Mucosa of descending colon (tissue), 3 donors: ENCODE results near the gene CTSS. TPM values are rescaled to one million over a fixed set of nuclear protein-coding genes. Genes with fewer than 3 reads are reported as not detected.

Experiments
- ATAC-seq: fragments of 200-7000 bp; cut with Tn5 transposase; one replicate; pipeline ENCODE4 v1.9.1; 2020; ENCODE audit warnings: mild to moderate bottlenecking, moderate library complexity
- DNase-seq, 3 donors: peaks; one replicate each; pipeline ENCODE4 v3.0.0-alpha.2; 2020
- H3K36me3 ChIP-seq: fragments of 200-600 bp; one replicate; pipeline ENCODE4 v1.8.0; 2021; ENCODE audit warnings: low read depth, mild to moderate bottlenecking
- H3K4me1 ChIP-seq: fragments of 200-600 bp; one replicate; pipeline ENCODE4 v1.8.0; 2021; ENCODE audit warnings: low read depth, mild to moderate bottlenecking
- H3K4me3 ChIP-seq: fragments of 200-600 bp; one replicate; pipeline ENCODE4 v1.8.0; 2021; ENCODE audit warnings: mild to moderate bottlenecking
- H3K9me3 ChIP-seq: fragments of 200-600 bp; one replicate; pipeline ENCODE4 v1.8.0; 2021; ENCODE audit warnings: mild to moderate bottlenecking
- intact Hi-C, 2 donors: fragments of 100-400 bp; cut with DNase I in 1 of 2; cut with micrococcal nuclease in 1 of 2; formaldehyde crosslinking; loops; one replicate each; pipeline versions ENCODE4 v1.11.0 to v1.11.1; 2022; cut with DNase I, micrococcal nuclease
- total RNA-seq, 3 donors: library from RNA; stranded (reverse); fragmentation: NEBNext Ultra II Directional in 2 of 3; extraction: Animal tissue kit (Norgen Biotek cat#: 25700) in 2 of 3; gene quantifications; one replicate each; pipeline versions ENCODE4 v1.2.1 to v1.2.4, GENCODE V29; 2021 to 2023
- TF ChIP-seq, protein P1 (sequence below): fragments of 200-600 bp; IDR thresholded peaks from one replicate; pipeline ENCODE4 v1.8.0; 2022; ENCODE audit warnings: antibody characterized with exemption, mild to moderate bottlenecking
- donor health status: DM: no; HTN: no; CAD: no; lungs with moderate emphysema.
- donor health status: DM: no; HTN: no; CAD: no.
- donor health status: DM: no; HTN: yes; CAD: no.

Gene CTSS
- total RNA-seq, 3 donors from 2014 or later = 290 to 577 (median 544) TPM

DNA sequence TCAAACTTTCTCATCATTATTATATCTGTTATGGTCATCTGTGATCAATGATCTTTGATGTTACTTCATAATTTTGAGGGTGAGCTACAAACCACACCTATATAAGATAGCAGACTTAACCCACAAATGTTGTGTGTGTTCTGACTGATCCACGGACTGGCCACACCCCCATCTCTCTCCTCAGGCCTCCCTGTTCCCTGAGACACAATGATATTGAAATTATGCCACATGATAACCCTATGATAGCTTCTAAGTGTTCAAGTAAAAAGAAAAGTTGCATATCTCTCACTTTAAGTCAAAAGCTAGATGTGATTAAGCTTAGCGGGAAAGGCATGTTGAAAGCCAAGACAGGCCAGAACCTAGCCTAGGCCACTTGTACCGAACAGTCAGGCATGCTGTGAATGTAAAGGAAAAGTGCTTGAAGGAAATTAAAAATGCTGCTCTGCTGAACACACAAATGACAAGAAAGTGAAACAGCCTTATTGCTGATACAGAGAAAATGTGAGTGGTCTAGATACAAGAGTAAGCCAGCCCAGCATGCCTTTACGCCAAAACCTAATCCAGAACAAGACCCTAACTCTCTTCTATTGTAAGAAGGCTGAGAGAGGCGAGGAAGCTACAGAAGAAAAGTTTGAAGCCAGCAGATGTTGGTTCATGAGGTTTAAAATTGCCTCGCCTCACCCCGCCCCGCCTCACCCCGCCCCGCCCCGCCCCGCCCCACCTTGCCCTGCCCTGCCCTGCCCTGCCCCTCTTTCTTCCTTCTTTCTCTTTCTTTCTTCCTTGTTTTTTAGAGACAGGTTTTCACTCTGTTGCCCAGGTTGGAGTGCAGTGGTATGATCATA lies 16.5 kb downstream of the CTSS start:
- Histone ChIP-seq H3K4me3 (no peak overlapping the region), H3K4me1 (peaks cover 24% of the 10 kb centered on the region), H3K36me3 (peaks cover 6% of the 10 kb centered on the region), H3K9me3 (no peaks in the 10 kb centered on the region)
- ATAC-seq (peak; percentile 70), DNase-seq (no peak)
- intact Hi-C loops = no loop called here
- TF ChIP-seq, protein P1, sequence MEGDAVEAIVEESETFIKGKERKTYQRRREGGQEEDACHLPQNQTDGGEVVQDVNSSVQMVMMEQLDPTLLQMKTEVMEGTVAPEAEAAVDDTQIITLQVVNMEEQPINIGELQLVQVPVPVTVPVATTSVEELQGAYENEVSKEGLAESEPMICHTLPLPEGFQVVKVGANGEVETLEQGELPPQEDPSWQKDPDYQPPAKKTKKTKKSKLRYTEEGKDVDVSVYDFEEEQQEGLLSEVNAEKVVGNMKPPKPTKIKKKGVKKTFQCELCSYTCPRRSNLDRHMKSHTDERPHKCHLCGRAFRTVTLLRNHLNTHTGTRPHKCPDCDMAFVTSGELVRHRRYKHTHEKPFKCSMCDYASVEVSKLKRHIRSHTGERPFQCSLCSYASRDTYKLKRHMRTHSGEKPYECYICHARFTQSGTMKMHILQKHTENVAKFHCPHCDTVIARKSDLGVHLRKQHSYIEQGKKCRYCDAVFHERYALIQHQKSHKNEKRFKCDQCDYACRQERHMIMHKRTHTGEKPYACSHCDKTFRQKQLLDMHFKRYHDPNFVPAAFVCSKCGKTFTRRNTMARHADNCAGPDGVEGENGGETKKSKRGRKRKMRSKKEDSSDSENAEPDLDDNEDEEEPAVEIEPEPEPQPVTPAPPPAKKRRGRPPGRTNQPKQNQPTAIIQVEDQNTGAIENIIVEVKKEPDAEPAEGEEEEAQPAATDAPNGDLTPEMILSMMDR = no peak

DNA sequence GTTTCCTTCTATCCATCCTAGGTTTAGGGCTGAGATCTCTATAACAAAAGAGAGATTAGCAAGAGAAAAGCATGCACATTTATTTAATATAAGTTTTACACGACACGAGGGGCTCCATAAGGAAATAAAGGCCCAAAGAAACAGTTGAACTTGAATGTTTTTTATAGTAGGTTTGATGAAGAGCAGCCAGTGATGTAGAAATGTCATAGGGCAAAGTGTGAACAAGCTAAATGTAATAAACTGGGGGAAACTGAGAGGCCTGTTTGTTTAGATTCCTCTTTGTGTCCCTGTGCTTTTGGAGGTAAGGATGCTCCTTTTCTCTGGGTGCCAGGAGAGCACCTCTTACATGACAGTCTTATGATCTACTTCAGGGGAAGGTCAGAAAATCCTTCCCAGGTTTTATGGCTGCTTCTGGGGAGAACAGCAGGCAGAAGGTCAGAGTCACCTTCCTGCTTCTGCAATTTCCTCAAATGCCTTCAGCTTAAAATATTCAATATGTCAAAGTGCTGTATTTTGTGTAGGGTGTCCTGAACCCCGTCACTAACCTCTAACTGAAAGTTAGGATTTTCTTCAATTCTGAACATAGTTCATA lies 35.4 kb downstream of the CTSS start:
- no peaks in the 10 kb centered on the region for H3K9me3 ChIP-seq
- DNase-seq (no peak), ATAC-seq (peak; percentile 63)
- H3K4me1 ChIP-seq = no peaks in the 10 kb centered on the region
- intact Hi-C loops = no loop called here
- H3K4me3 ChIP-seq = no peak overlapping the region
- TF ChIP-seq, protein P1 = no peak
- no peaks in the 10 kb centered on the region for H3K36me3 ChIP-seq

DNA sequence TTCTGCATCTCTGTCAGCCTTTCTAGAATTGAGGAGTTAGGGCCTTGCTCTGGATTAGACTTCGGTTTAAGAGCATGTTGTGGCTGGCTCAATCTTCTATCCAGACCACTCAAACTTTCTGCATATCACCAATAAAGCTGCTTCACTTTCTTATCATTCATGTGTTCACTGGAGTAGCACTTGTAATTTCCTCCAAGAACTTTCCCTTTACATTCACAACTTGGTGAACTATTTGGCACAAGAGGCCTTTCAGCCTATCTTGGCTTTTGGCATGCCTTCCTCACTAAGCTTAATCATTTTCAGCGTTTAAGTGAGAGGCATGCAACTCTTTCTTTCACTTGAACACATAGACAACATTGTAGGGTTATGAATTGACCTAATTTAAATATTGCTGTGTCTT lies 41.2 kb downstream of the CTSS start:
- Histone ChIP-seq H3K4me1 (no peaks in the 10 kb centered on the region), H3K9me3 (no peaks in the 10 kb centered on the region), H3K4me3 (no peak overlapping the region), H3K36me3 (no peaks in the 10 kb centered on the region)
- ATAC-seq (no peak), DNase-seq (no peak)
- intact Hi-C loops = no loop called here
- TF ChIP-seq, protein P1 = no peak

DNA sequence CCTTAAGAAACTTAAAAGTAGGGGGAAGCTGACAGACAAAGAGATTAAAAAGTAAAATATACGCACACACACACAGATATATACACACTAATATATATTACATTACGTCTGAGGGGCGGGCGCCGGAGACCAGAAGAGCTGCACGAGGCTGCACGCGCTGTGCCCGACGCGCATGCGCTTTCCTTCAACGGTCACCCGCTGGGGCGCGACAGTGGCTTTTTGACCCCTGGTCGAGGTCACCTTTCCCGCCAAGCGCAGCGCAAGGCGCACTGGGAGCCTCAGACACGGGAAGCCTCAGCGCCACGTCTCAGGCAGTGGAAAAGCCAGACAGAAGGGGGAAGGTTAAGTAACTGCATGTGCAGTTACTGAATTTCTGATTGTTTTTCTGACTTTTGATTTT lies 44.9 kb downstream of the CTSS start, which contains the start of gene HORMAD1:
TSS of gene HORMAD1 (minus strand) at position 193 of the 400 bp plus-strand sequence. CDS start 1,390 bp downstream, outside the sequence.
- TF ChIP-seq, protein P1 = no peak
- intact Hi-C loops = no loop called here
- Histone ChIP-seq H3K36me3 (no peaks in the 10 kb centered on the region), H3K9me3 (no peaks in the 10 kb centered on the region), H3K4me1 (no peaks in the 10 kb centered on the region), H3K4me3 (no peak within 1 kb of the TSS)
- DNase-seq (no peak), ATAC-seq (no peak)

DNA sequence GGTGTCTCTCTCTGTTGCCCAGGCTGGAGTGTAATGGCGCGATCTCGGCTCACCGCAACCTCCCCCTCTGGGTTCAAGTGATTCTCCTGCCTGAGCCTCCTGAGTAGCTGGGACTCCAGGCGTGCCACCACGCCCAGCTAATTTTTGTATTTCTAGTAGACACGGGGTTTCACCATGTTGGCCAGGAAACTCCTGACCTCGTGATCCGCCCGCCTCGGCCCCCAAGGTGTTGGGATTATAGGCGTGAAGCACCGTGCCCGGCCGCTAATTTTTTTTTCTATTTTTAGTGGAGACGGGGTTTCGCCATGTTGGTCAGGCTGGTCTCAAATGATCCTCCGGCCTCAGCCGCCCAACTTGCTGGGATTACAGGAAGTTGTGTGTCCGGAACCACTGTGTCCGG lies 45.5 kb downstream of the CTSS start:
- TF ChIP-seq, protein P1 = no peak
- intact Hi-C loops = no loop called here
- no peaks in the 10 kb centered on the region for H3K36me3 ChIP-seq
- ATAC-seq = no peak
- DNase-seq = no peak
- no peaks in the 10 kb centered on the region for H3K4me1 ChIP-seq
- H3K4me3 ChIP-seq = no peak overlapping the region
- no peaks in the 10 kb centered on the region for H3K9me3 ChIP-seq
